ENCODE data around the gene ZFAND3.

Gene ZFAND3

DNA sequence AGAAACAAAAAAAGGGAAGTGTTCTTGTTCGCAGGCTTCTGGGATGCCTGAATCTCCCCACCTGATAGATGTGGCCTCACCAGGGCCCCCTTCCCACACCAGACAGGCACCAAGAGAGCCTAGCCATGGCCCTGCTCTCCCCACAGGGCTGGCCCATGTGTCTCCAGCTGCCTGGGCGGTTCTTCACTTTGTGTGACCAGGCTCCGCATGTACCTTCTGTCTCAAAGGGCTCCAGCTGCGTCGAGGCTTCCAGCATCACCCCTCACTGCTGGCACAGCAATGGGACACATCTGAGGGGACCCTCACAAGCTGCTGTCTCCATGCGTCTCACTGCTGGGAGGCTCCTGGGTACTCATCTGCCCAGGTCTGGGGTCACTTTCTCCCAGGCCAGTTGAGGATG, 362.9 kb downstream of the ZFAND3 start:
- no peak for TF ChIP-seq SUZ12 (IDR thresholded peaks at IDR 0.05; ENCODE audit: extremely low read depth, insufficient read depth, insufficient read length)
- no peak for TF ChIP-seq ZNF274 (IDR thresholded peaks at IDR 0.05; ENCODE audit: low read depth, low read length)
- no peak for TF ChIP-seq YY1 (IDR thresholded peaks at IDR 0.05; ENCODE audit: insufficient read depth, insufficient read length)
- H3K9me3 ChIP-seq (ENCODE audit: insufficient read depth, low read length), result no peaks in the 10 kb centered on the region

DNA sequence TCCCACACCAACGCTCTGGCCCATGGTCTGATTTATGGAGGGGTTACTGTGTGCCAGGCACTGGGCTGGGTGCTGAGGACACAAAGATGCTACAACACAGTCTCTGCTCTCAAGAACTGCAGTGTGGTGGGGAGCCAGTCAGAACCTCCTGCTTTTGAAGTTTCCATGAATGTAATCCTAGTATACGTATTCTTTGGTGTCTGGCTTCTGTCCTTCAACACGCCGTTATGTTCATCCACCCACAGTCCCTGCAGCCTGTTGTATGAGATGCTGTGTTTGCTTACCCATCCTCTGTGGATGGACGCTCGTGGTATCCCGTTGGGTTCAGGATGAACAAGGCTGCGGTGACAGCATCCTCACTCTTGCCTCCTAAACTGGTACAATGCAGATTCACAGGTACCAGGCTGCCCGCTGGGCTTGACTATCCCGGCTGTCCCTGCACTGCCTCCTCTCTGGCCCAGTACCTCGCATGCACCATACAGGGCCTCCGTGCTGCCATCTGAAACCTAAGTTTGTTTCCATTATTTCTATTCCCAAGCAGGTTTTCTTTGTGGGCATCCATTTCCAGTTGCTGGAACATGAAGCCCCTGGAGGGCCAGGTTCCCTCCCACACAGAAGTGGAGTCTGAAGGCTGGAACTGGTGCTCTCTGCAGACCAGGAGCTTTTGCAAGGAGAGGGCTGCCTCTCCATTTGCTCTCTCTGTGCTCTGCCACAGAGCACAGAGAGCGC, 364.5 kb downstream of the ZFAND3 start:
- Histone ChIP-seq H3K4me1 (ENCODE audit: insufficient read depth, insufficient read length) (peaks cover 10% of the 10 kb centered on the region), H3K4me3 (ENCODE audit: insufficient read length, low read depth) (no peak overlapping the region), H3K9me3 (ENCODE audit: insufficient read depth, low read length) (no peaks in the 10 kb centered on the region), H3K27me3 (ENCODE audit: insufficient read depth, insufficient read length) (no peaks in the 10 kb centered on the region), H3K36me3 (ENCODE audit: insufficient read depth, insufficient read length, low read length) (no peaks in the 10 kb centered on the region), H3K9ac (ENCODE audit: insufficient read length, low read depth) (no peak overlapping the region)
- no peak for DNase-seq (ENCODE audit: low read depth, low spot score)
- TF ChIP-seq SUZ12 (IDR thresholded peaks at IDR 0.05; ENCODE audit: extremely low read depth, insufficient read depth, insufficient read length), result no peak
- TF ChIP-seq ZNF274 (IDR thresholded peaks at IDR 0.05; ENCODE audit: low read depth, low read length), result no peak
- TF ChIP-seq YY1 (IDR thresholded peaks at IDR 0.05; ENCODE audit: insufficient read depth, insufficient read length), result no peak

More for the DNA sequence above, 362.9 kb downstream of the ZFAND3 start:
- Histone ChIP-seq H3K9ac (ENCODE audit: insufficient read length, low read depth) (no peak overlapping the region), H3K27me3 (ENCODE audit: insufficient read depth, insufficient read length) (no peaks in the 10 kb centered on the region), H3K4me1 (ENCODE audit: insufficient read depth, insufficient read length) (peaks cover 5% of the 10 kb centered on the region), H3K4me3 (ENCODE audit: insufficient read length, low read depth) (no peak overlapping the region), H3K36me3 (ENCODE audit: insufficient read depth, insufficient read length, low read length) (no peaks in the 10 kb centered on the region)
- DNase-seq (ENCODE audit: low read depth, low spot score), result no peak

DNA sequence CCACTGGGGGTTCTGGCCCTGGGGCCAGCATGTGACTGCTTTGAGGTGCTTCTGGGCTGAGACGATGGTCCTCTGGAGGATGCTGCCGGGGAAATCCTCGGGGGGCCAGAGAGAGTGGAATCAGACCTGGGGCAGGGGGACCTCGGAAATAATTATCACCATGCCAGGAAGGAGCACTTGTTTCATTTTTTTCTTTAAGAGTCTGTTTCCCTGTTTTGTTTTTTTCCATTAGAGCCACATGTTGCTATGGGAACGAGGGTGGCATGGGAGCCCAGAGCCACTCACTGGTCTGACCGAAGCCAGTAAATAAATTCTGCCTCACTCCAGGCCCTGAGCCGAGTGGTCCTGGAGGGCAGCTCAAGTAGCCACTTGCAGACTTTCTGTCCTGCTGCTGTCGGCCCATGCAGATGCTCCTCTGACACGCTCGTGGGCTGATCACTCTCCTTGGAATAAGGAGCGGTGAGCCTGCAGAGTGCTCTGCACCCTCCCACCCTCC, 365.1 kb downstream of the ZFAND3 start:
- Histone ChIP-seq H3K4me1 (ENCODE audit: insufficient read depth, insufficient read length) (peaks cover 10% of the 10 kb centered on the region), H3K27me3 (ENCODE audit: insufficient read depth, insufficient read length) (no peaks in the 10 kb centered on the region), H3K36me3 (ENCODE audit: insufficient read depth, insufficient read length, low read length) (no peaks in the 10 kb centered on the region), H3K9ac (ENCODE audit: insufficient read length, low read depth) (no peak overlapping the region), H3K4me3 (ENCODE audit: insufficient read length, low read depth) (no peak overlapping the region), H3K9me3 (ENCODE audit: insufficient read depth, low read length) (no peaks in the 10 kb centered on the region)
- TF ChIP-seq ZNF274 (IDR thresholded peaks at IDR 0.05; ENCODE audit: low read depth, low read length), result no peak
- no peak for TF ChIP-seq YY1 (IDR thresholded peaks at IDR 0.05; ENCODE audit: insufficient read depth, insufficient read length)
- TF ChIP-seq SUZ12 (IDR thresholded peaks at IDR 0.05; ENCODE audit: extremely low read depth, insufficient read depth, insufficient read length), result no peak
- DNase-seq (ENCODE audit: low read depth, low spot score), result no peak

DNA sequence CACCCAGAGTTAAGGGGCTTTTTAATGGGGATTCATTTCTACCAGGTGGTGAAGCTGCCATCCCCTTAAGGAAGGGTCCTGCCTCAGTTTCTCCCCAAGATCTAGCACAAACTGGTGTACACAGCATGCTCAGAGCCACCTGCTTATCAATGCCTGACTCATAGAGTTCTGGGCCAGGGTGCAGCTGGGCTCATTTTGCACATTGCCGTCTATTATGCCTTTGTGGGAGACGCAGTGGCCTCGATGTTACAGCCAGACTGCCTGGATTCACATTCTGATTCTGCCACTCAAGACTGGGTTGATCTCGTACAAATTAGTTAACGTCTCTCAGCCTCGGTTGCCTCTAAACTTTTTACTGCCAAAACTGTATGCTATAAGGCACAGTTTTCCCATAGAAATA, 365.7 kb downstream of the ZFAND3 start:
- DNase-seq (ENCODE audit: low read depth, low spot score), result no peak
- no peaks in the 10 kb centered on the region for H3K36me3 ChIP-seq (ENCODE audit: insufficient read depth, insufficient read length, low read length)
- no peaks in the 10 kb centered on the region for H3K27me3 ChIP-seq (ENCODE audit: insufficient read depth, insufficient read length)
- no peak overlapping the region for H3K9ac ChIP-seq (ENCODE audit: insufficient read length, low read depth)
- no peaks in the 10 kb centered on the region for H3K9me3 ChIP-seq (ENCODE audit: insufficient read depth, low read length)
- no peak overlapping the region for H3K4me3 ChIP-seq (ENCODE audit: insufficient read length, low read depth)
- H3K4me1 ChIP-seq (ENCODE audit: insufficient read depth, insufficient read length), result peaks cover 10% of the 10 kb centered on the region
- no peak for TF ChIP-seq ZNF274 (IDR thresholded peaks at IDR 0.05; ENCODE audit: low read depth, low read length)
- no peak for TF ChIP-seq YY1 (IDR thresholded peaks at IDR 0.05; ENCODE audit: insufficient read depth, insufficient read length)
- no peak for TF ChIP-seq SUZ12 (IDR thresholded peaks at IDR 0.05; ENCODE audit: extremely low read depth, insufficient read depth, insufficient read length)

DNA sequence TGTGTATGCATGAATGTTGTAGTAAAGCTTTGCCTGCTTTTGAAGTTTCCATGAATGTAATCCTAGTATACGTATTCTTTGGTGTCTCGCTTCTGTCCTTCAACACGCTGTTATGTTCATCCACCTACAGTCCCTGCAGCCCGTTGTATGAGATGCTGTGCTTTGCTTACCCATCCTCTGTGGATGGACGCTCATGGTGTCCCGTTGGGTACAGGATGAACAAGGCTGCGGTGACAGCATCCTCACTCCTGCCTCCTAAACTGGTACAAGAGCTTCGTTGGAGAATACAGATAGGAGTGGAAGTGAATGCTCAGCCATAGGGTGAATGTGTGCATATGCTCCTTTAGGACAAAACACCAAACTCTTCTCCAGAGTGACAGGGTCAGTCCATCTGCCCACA, 366.2 kb downstream of the ZFAND3 start:
- H3K9ac ChIP-seq (ENCODE audit: insufficient read length, low read depth), result no peak overlapping the region
- H3K27me3 ChIP-seq (ENCODE audit: insufficient read depth, insufficient read length), result no peaks in the 10 kb centered on the region
- no peaks in the 10 kb centered on the region for H3K36me3 ChIP-seq (ENCODE audit: insufficient read depth, insufficient read length, low read length)
- H3K4me3 ChIP-seq (ENCODE audit: insufficient read length, low read depth), result no peak overlapping the region
- peaks cover 10% of the 10 kb centered on the region for H3K4me1 ChIP-seq (ENCODE audit: insufficient read depth, insufficient read length)
- TF ChIP-seq YY1 (IDR thresholded peaks at IDR 0.05; ENCODE audit: insufficient read depth, insufficient read length), result no peak
- no peak for TF ChIP-seq SUZ12 (IDR thresholded peaks at IDR 0.05; ENCODE audit: extremely low read depth, insufficient read depth, insufficient read length)
- no peak for TF ChIP-seq ZNF274 (IDR thresholded peaks at IDR 0.05; ENCODE audit: low read depth, low read length)
- no peak for DNase-seq (ENCODE audit: low read depth, low spot score)
- no peaks in the 10 kb centered on the region for H3K9me3 ChIP-seq (ENCODE audit: insufficient read depth, low read length)

DNA sequence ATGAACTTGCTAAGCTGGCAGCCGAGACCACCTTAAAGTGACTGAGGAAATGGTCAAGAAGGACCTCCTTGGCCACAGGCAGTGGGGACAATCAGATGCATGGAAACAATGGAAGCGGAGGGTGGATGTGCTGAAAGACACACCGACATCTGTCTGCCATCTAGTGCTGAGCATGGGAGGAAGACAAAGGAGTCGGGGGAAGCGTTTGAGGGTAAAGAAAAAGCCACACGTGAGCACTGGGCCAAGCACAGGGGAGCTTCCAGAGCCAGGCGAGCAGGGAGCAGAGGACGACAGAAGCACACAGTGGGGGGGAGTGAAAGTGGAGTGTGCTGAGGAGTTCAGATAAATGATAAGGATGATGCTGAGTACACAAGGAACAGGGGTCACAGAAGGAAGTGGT, 367.8 kb downstream of the ZFAND3 start:
- no peak for DNase-seq (ENCODE audit: low read depth, low spot score)
- no peak for TF ChIP-seq ZNF274 (IDR thresholded peaks at IDR 0.05; ENCODE audit: low read depth, low read length)
- no peak for TF ChIP-seq YY1 (IDR thresholded peaks at IDR 0.05; ENCODE audit: insufficient read depth, insufficient read length)
- TF ChIP-seq SUZ12 (IDR thresholded peaks at IDR 0.05; ENCODE audit: extremely low read depth, insufficient read depth, insufficient read length), result no peak

DNA sequence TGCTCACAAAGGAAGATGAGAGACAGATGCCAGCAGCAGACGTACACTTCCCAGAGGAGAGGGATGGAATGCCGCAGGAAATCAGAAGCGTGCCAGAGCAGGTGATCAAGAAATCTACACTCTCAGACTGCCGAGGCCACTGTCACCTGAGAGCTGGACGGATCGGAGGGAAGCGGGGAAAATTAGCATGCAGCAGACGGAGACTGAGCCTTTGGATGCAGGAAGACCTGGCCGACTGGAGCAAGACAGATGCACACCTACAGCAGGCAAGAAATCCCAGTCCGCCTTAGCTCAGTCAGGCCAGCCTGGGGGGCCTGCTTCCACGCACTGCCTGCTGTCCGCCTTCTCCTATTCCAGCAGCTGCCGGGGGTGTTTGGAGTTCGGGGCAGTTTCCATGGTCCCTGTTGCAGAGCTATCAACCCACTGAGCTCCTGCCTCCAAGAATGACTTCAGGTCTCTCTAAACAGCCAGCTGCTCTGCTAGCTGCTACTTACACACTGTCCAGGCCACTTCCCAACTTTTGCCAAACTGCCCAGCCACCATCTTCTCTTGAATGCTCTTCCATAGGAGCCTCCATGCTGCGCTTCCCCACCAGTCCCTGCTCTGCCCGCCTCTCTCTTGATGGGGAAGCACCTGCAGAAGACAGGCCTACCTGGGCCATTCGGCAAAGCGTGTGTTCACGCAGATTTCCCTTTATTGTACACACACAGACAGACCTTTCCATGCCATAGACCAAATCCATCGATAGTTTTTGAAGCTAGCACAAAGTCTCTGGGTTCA, 368.5 kb downstream of the ZFAND3 start:
- no peak for TF ChIP-seq SUZ12 (IDR thresholded peaks at IDR 0.05; ENCODE audit: extremely low read depth, insufficient read depth, insufficient read length)
- TF ChIP-seq ZNF274 (IDR thresholded peaks at IDR 0.05; ENCODE audit: low read depth, low read length), result no peak
- no peak for TF ChIP-seq YY1 (IDR thresholded peaks at IDR 0.05; ENCODE audit: insufficient read depth, insufficient read length)
- peaks cover 20% of the 10 kb centered on the region for H3K4me1 ChIP-seq (ENCODE audit: insufficient read depth, insufficient read length)
- H3K36me3 ChIP-seq (ENCODE audit: insufficient read depth, insufficient read length, low read length), result no peaks in the 10 kb centered on the region
- no peaks in the 10 kb centered on the region for H3K9me3 ChIP-seq (ENCODE audit: insufficient read depth, low read length)
- no peak overlapping the region for H3K4me3 ChIP-seq (ENCODE audit: insufficient read length, low read depth)
- no peak overlapping the region for H3K9ac ChIP-seq (ENCODE audit: insufficient read length, low read depth)
- DNase-seq (ENCODE audit: low read depth, low spot score), result no peak
- H3K27me3 ChIP-seq (ENCODE audit: insufficient read depth, insufficient read length), result no peaks in the 10 kb centered on the region

More for the DNA sequence above, 367.8 kb downstream of the ZFAND3 start:
- H3K9me3 ChIP-seq (ENCODE audit: insufficient read depth, low read length), result no peaks in the 10 kb centered on the region
- no peaks in the 10 kb centered on the region for H3K36me3 ChIP-seq (ENCODE audit: insufficient read depth, insufficient read length, low read length)
- peaks cover 17% of the 10 kb centered on the region for H3K4me1 ChIP-seq (ENCODE audit: insufficient read depth, insufficient read length)
- no peak overlapping the region for H3K9ac ChIP-seq (ENCODE audit: insufficient read length, low read depth)
- H3K27me3 ChIP-seq (ENCODE audit: insufficient read depth, insufficient read length), result no peaks in the 10 kb centered on the region
- H3K4me3 ChIP-seq (ENCODE audit: insufficient read length, low read depth), result no peak overlapping the region

Data from NT2/D1 (cell line).